Measurements from ENCODE around the gene ARID1B.

DNA sequence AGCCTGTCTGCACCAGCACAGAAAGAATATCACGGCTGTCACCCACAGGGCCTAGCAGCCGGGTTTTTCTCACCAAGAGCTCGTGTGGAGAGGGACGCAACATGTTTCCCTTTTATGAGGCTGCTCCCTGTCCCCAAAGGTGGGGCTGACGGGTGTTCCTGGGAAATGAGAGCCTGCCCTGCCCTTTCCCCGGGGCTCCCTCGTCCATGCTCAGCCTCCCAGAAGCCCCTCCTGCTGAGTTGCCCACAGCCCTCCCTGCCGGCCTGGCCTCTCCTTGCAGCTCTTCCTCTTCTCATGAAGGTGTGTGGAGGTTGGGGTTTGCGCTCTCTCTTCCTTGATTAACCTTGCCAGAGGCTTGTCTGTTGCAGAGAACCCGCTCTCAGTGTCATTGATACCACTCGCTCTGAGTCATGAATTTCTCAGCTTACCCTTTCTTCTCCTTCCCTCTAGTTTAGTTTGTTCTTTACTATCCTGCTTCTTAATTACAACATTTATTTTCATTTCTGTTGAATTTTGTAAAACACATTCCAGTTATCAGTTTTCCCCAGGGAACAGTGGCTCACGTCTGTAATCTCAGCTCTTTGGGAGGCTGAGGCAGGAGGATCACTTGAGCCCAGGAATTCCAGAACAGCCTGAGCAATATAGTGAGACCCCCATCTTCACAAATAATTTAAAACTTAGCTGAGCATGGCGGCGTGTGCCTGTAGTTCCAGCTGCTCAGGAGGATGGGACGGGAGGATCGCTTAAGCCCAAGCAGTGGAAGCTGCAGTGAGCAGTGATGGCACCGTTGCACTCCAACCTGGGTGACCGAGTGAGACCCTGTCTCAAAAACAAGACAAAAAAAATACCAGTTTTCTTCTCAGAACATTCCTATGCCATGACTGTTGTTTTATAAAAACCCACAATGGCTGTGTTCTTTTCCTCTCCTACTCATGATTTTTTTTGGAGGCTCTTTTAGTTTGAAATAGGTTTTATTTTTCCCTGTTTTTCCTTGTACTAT, 442.3 kb downstream of the ARID1B start:
- TF ChIP-seq, protein P1, sequence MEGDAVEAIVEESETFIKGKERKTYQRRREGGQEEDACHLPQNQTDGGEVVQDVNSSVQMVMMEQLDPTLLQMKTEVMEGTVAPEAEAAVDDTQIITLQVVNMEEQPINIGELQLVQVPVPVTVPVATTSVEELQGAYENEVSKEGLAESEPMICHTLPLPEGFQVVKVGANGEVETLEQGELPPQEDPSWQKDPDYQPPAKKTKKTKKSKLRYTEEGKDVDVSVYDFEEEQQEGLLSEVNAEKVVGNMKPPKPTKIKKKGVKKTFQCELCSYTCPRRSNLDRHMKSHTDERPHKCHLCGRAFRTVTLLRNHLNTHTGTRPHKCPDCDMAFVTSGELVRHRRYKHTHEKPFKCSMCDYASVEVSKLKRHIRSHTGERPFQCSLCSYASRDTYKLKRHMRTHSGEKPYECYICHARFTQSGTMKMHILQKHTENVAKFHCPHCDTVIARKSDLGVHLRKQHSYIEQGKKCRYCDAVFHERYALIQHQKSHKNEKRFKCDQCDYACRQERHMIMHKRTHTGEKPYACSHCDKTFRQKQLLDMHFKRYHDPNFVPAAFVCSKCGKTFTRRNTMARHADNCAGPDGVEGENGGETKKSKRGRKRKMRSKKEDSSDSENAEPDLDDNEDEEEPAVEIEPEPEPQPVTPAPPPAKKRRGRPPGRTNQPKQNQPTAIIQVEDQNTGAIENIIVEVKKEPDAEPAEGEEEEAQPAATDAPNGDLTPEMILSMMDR (IDR thresholded peaks at IDR 0.05), result no peak
- no peak for TF ChIP-seq POLR2A (IDR thresholded peaks at IDR 0.05)
